Hepatocyte (in vitro differentiated cells): ENCODE data around the gene RAB3IL1. TPM values are rescaled to one million over a fixed set of nuclear protein-coding genes. Genes with fewer than 3 reads are reported as not detected.

Source experiments
- DNase-seq: peaks from one replicate; pipeline ENCODE4 v3.0.0-alpha.2; 2016; ENCODE audit warnings: low spot score
- H2AFZ ChIP-seq: fragments of 200-600 bp; sonication (generic); 2 replicates; pipeline ENCODE4 v1.6.0; 2016; ENCODE audit warnings: antibody characterized with exemption, mild to moderate bottlenecking
- H3K27ac ChIP-seq: fragments of 200-600 bp; sonication (generic); 2 replicates; pipeline ENCODE4 v1.5.1; 2016; ENCODE audit warnings: mild to moderate bottlenecking
- H3K27me3 ChIP-seq: fragments of 200-600 bp; sonication (generic); 2 replicates; pipeline ENCODE4 v1.6.1; 2016
- H3K36me3 ChIP-seq: fragments of 200-600 bp; sonication (generic); replicated peaks from 2 replicates; pipeline ENCODE4 v1.5.1; 2016; ENCODE audit warnings: low read depth; ENCODE audit not compliant: insufficient read depth
- H3K4me1 ChIP-seq: fragments of 200-600 bp; sonication (generic); 2 replicates; pipeline ENCODE4 v1.5.1; 2016; ENCODE audit warnings: mild to moderate bottlenecking, moderate library complexity; ENCODE audit not compliant: insufficient read depth
- H3K4me2 ChIP-seq: fragments of 200-600 bp; sonication (generic); 2 replicates; pipeline ENCODE4 v1.6.0; 2016
- H3K4me3 ChIP-seq: fragments of 200-600 bp; sonication (generic); 2 replicates; pipeline ENCODE4 v1.5.1; 2016; ENCODE audit warnings: mild to moderate bottlenecking
- H3K79me2 ChIP-seq: fragments of 200-600 bp; sonication (generic); 2 replicates; pipeline ENCODE4 v1.6.0; 2017; ENCODE audit warnings: mild to moderate bottlenecking
- H3K9me2 ChIP-seq: fragments of 200-600 bp; sonication (generic); replicated peaks from 2 replicates; pipeline ENCODE4 v1.6.0; 2017; ENCODE audit warnings: mild to moderate bottlenecking; ENCODE audit not compliant: insufficient read depth
- H3K9me3 ChIP-seq: fragments of 200-600 bp; sonication (generic); 2 replicates; pipeline ENCODE4 v1.5.1; 2016; ENCODE audit warnings: low read depth, mild to moderate bottlenecking
- H4K20me1 ChIP-seq: fragments of 200-600 bp; sonication (generic); 2 replicates; pipeline ENCODE4 v1.6.0; 2016; ENCODE audit warnings: mild to moderate bottlenecking; ENCODE audit not compliant: insufficient read depth, poor library complexity, severe bottlenecking
- EZH2 ChIP-seq: fragments of 200-600 bp; sonication (generic); IDR thresholded peaks from 2 replicates; pipeline ENCODE4 v1.6.1; 2016; ENCODE audit warnings: antibody characterized with exemption, mild to moderate bottlenecking, borderline replicate concordance
- EZH2phosphoT487 ChIP-seq: fragments of 200-600 bp; sonication (generic); IDR thresholded peaks from one replicate; pipeline ENCODE4 v1.6.1; 2018; ENCODE audit warnings: antibody characterized with exemption, mild to moderate bottlenecking, low read depth, moderate library complexity; ENCODE audit not compliant: unreplicated experiment, severe bottlenecking
- WGBS: methylation state at CpG from one replicate; pipeline ENCODE4 v1.1.6; 2016; ENCODE audit warnings: low lambda C conversion rate; ENCODE audit errors: missing lambda C conversion rate; 5-methylcytosine and 5-hydroxymethylcytosine counted together
- polyA plus RNA-seq: library from polyadenylated mRNA; unstranded; fragments of >200 nt; fragmentation: Nextera tagmentation; extraction: Ambion mirVana; gene quantifications from 2 replicates; pipeline ENCODE4 v1.2.1, GENCODE V29; 2016
- total RNA-seq: library from RNA; depleted of rRNA; stranded (reverse); fragments of >200 nt; gene quantifications from 2 replicates; pipeline ENCODE4 v1.2.3, GENCODE V29; 2014
- TF ChIP-seq, protein P1 (sequence below): fragments of 200-600 bp; sonication (generic); IDR thresholded peaks from 2 replicates; pipeline ENCODE4 v1.5.1; 2016; ENCODE audit warnings: antibody characterized with exemption, mild to moderate bottlenecking; ENCODE audit not compliant: poor library complexity

The RAB3IL1 gene
- total and polyA plus RNA-seq, 2 experiments from 2014 or later, result 10.8 to 18.6 TPM

DNA sequence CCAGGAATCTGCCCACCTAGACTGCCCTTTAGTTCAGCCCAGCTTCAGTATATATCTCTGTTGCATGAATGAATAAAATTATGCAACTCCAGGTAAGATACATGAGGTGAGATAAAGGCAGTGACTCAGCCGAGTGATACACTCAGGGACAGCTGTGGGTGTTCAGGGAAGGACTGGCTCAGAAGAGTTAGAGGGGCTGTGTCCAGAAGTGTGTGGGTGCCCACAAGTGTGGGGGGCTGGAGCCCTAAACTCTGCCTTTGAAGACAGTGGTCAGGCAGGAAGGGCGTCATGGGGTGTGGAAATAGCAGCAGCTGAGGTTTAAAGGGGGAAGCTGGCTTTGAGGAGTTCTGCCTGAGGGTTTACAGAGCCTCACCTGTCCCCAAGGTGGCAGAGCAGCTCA lies 41.7 kb upstream of the RAB3IL1 start:
- Histone ChIP-seq H3K79me2 (peaks cover 2% of the 10 kb centered on the region), H3K4me3 (no peak overlapping the region), H3K9me2 (no peaks in the 10 kb centered on the region), H3K36me3 (no peaks in the 10 kb centered on the region), H4K20me1 (peaks cover 2% of the 10 kb centered on the region), H3K27ac (peak overlapping the region; percentile 56), H3K4me1 (peaks cover 34% of the 10 kb centered on the region), H2AFZ (no peak overlapping the region), H3K27me3 (no peaks in the 10 kb centered on the region), H3K4me2 (no peak overlapping the region), H3K9me3 (no peaks in the 10 kb centered on the region)
- WGBS, result 30% methylated on average over 2 of the region's 2 CpGs
- no peak for TF ChIP-seq EZH2phosphoT487
- TF ChIP-seq, protein P1, sequence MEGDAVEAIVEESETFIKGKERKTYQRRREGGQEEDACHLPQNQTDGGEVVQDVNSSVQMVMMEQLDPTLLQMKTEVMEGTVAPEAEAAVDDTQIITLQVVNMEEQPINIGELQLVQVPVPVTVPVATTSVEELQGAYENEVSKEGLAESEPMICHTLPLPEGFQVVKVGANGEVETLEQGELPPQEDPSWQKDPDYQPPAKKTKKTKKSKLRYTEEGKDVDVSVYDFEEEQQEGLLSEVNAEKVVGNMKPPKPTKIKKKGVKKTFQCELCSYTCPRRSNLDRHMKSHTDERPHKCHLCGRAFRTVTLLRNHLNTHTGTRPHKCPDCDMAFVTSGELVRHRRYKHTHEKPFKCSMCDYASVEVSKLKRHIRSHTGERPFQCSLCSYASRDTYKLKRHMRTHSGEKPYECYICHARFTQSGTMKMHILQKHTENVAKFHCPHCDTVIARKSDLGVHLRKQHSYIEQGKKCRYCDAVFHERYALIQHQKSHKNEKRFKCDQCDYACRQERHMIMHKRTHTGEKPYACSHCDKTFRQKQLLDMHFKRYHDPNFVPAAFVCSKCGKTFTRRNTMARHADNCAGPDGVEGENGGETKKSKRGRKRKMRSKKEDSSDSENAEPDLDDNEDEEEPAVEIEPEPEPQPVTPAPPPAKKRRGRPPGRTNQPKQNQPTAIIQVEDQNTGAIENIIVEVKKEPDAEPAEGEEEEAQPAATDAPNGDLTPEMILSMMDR, result peak; percentile 2
- no peak for TF ChIP-seq EZH2
- no peak for DNase-seq

DNA sequence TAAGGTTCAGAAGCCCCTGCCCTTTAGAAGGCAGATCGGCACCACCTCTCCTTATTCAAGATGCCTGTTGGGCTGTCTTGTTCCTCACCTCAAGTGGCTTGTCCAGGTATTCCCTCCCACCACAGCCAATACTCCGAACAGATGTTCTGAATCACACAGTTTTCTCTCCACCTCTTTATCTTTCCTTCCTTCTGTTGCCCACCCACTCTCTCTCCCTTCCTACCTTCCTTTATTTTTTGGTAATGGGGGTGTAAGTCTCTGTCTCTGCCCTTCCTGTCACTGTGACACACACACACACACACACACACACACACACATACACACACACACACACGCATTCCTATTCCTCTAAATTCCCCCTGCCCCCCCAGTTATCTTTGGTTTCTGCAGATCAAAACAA lies 41.2 kb upstream of the RAB3IL1 start:
- Histone ChIP-seq H3K4me2 (no peak overlapping the region), H3K27me3 (no peaks in the 10 kb centered on the region), H3K9me2 (no peaks in the 10 kb centered on the region), H4K20me1 (no peaks in the 10 kb centered on the region), H3K9me3 (no peaks in the 10 kb centered on the region), H3K27ac (no peak overlapping the region), H2AFZ (no peak overlapping the region), H3K36me3 (no peaks in the 10 kb centered on the region), H3K4me1 (peaks cover 34% of the 10 kb centered on the region), H3K79me2 (no peaks in the 10 kb centered on the region), H3K4me3 (no peak overlapping the region)
- no peak for DNase-seq
- WGBS, result 60% methylated on average over 3 of the region's 3 CpGs
- TF ChIP-seq EZH2, result no peak
- TF ChIP-seq, protein P1, result no peak
- no peak for TF ChIP-seq EZH2phosphoT487

DNA sequence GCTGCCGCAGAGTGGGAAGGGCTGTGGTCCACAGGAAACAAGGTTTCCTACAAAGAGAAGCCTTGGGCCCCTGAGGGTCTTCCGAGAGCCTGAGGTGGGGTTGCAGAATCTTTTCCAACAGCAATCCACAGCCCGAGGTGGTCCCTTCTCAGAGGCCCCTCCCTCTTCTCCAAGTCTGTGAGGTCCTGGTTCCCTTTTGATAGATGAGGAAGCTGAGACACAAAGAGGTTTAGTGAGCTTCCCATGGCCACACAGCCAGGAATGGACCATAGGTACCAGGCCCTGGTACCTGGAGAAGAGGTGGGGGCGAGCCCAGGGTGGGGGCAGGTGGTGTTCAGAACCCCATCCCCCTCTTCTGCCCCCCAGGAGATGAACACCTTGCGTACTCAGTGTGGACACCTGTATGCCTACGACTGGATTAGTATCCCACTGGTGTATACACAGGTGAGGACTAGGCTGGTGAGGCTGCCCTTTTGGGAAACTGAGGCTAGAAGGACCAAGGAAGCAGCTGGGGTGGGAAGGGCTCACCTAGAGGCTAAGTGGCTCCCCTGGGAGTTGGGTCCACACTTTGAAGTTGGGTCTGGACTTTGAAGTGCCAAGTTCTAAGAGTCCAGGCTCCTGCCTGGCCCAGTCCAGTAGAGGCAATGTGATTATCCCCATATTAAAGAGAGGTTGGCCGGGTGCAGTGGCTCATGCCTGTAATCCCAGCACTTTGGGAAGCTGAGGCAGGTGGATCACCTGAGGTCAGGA lies 39.8 kb upstream of the RAB3IL1 start:
- Histone ChIP-seq H3K4me1 (peaks cover 30% of the 10 kb centered on the region), H3K9me3 (no peaks in the 10 kb centered on the region), H4K20me1 (no peaks in the 10 kb centered on the region), H3K9me2 (no peaks in the 10 kb centered on the region), H3K79me2 (no peaks in the 10 kb centered on the region), H3K4me2 (no peak overlapping the region), H2AFZ (no peak overlapping the region), H3K27me3 (no peaks in the 10 kb centered on the region), H3K36me3 (no peaks in the 10 kb centered on the region), H3K4me3 (no peak overlapping the region), H3K27ac (no peak overlapping the region)
- WGBS, result 98% methylated on average over 7 of the region's 7 CpGs
- TF ChIP-seq EZH2phosphoT487 (no peak), EZH2 (no peak)
- TF ChIP-seq, protein P1, result no peak
- no peak for DNase-seq
